ENCODE results near the gene UBE2N.

- no peak for TF ChIP-seq CTCF (IDR thresholded peaks at IDR 0.05; ENCODE audit: low read length)
- TF ChIP-seq EZH2phosphoT487 (IDR thresholded peaks at IDR 0.05; ENCODE audit: low read length): no peak
- TF ChIP-seq EZH2 (optimal IDR thresholded peaks at IDR 0.05; ENCODE audit: low read depth, low read length): no peak
Measured at GRCh38 chr12:93461503-93461902, 19.8 kb upstream of the UBE2N start.
